GM21528 (cell line): ENCODE results near the gene OBP2A.
"Not testable (repeated sequence)": the region's sequence is repeated elsewhere in the genome, so short reads cannot be mapped to it uniquely, and the experiment has no call there.

Experiments used
- ATAC-seq: cut with Tn5 transposase; IDR thresholded peaks from one replicate; pipeline ENCODE4 v1.9.1; 2021; ENCODE audit warnings: mild to moderate bottlenecking, moderate library complexity; ENCODE audit not compliant: unreplicated experiment, low FRiP score

Gene OBP2A

GRCh38 chr9:135545646-135546176 lies at the start of gene OBP2A:
Gene OBP2A, plus strand, starts transcription at chr9:135546126. Its CDS starts 55 bp downstream, at chr9:135546181.
- ATAC-seq, result not testable (repeated sequence)

GRCh38 chr9:135498381-135499126 lies 47.4 kb upstream of the OBP2A start:
- no peak for ATAC-seq

- peak; percentile 62 for ATAC-seq
Observed at GRCh38 chr9:135499326-135500070, 46.4 kb upstream of the OBP2A start.

GRCh38 chr9:135500071-135500524 lies 45.8 kb upstream of the OBP2A start:
- peak; percentile 8 for ATAC-seq

- ATAC-seq, result peak; percentile 79
Observed at GRCh38 chr9:135500525-135501260, 45.2 kb upstream of the OBP2A start, which contains the start of gene MRPS2. Gene MRPS2, plus strand, starts transcription at chr9:135500682. Its CDS starts 29 bp downstream, at chr9:135500711.

GRCh38 chr9:135501261-135502167 lies 44.4 kb upstream of the OBP2A start:
- no peak for ATAC-seq

- ATAC-seq, result no peak
Observed at GRCh38 chr9:135502168-135502872, 43.6 kb upstream of the OBP2A start.

- ATAC-seq, result no peak
Observed at GRCh38 chr9:135502873-135503321, 43.0 kb upstream of the OBP2A start.

GRCh38 chr9:135503371-135504261 lies 42.3 kb upstream of the OBP2A start:
- ATAC-seq, result no peak

GRCh38 chr9:135504262-135505243 lies 41.4 kb upstream of the OBP2A start:
- no peak for ATAC-seq

- no peak for ATAC-seq
Observed at GRCh38 chr9:135505406-135506187, 40.3 kb upstream of the OBP2A start.

- no peak for ATAC-seq
Observed at GRCh38 chr9:135506327-135507103, 39.4 kb upstream of the OBP2A start.

- ATAC-seq, result no peak
Observed at GRCh38 chr9:135507104-135508035, 38.6 kb upstream of the OBP2A start.

GRCh38 chr9:135508211-135508820 lies 37.6 kb upstream of the OBP2A start:
- ATAC-seq, result no peak
